CD8-positive, alpha-beta memory T cell (primary cell): ENCODE measurements around the gene RPLP2. TPM values are rescaled to one million over a fixed set of nuclear protein-coding genes. Genes with fewer than 3 reads are reported as not detected.

Source experiments
- CTCF ChIA-PET: fragments of 350-600 bp; sonication (Branson Sonifier 250); formaldehyde crosslinking; loops from one replicate; lab custom pipeline; 2021; ENCODE audit warnings: antibody characterized with exemption; lab: Charles Lee
- POLR2A ChIA-PET: fragments of 350-600 bp; sonication (Branson Sonifier 250); formaldehyde crosslinking; loops from one replicate; lab custom pipeline; 2021; ENCODE audit warnings: antibody characterized with exemption; lab: Charles Lee
- DNase-seq, 5 donors: peaks; one replicate each; pipeline versions ENCODE4 v3.0.0 to v3.0.0-alpha.2; 2020 to 2022; ENCODE audit warnings: mixed read lengths in 1 of 5
- H3K27ac ChIP-seq: one replicate; pipeline ENCODE4 v1.7.0; 2013; ENCODE audit warnings: low read depth, mild to moderate bottlenecking, low read length, moderate library complexity
- H3K27me3 ChIP-seq: 2 replicates; pipeline ENCODE4 v1.7.0; 2013; ENCODE audit warnings: low read length, mild to moderate bottlenecking; ENCODE audit not compliant: insufficient read depth, poor library complexity, severe bottlenecking
- H3K36me3 ChIP-seq: 2 replicates; pipeline ENCODE4 v1.7.0; 2013; ENCODE audit warnings: mild to moderate bottlenecking, low read length, moderate library complexity; ENCODE audit not compliant: insufficient read depth
- H3K4me1 ChIP-seq: 2 replicates; pipeline ENCODE4 v1.7.0; 2013; ENCODE audit warnings: mild to moderate bottlenecking, low read length, moderate library complexity; ENCODE audit not compliant: insufficient read depth
- H3K4me3 ChIP-seq: 2 replicates; pipeline ENCODE4 v1.7.0; 2013; ENCODE audit warnings: mild to moderate bottlenecking, low read length
- H3K9me3 ChIP-seq: 2 replicates; pipeline ENCODE4 v1.7.0; 2013; ENCODE audit warnings: mild to moderate bottlenecking, low read length
- H3K27ac Mint-ChIP-seq, 8 donors: one replicate each; pipeline ENCODE4 v1.8.0; 2020 to 2021; ENCODE audit warnings: mixed read lengths in 8 of 8, mild to moderate bottlenecking in 6 of 8, inconsistent platforms in 3 of 8, moderate library complexity in 3 of 8
- H3K27me3 Mint-ChIP-seq, 2 donors: one replicate each; pipeline ENCODE4 v1.8.0; 2020 to 2021; ENCODE audit warnings: mixed read lengths in 2 of 2, mild to moderate bottlenecking in 1 of 2, moderate library complexity in 1 of 2
- H3K36me3 Mint-ChIP-seq, 3 donors: one replicate each; pipeline ENCODE4 v1.8.0; 2020 to 2021; ENCODE audit warnings: mixed read lengths in 3 of 3, inconsistent platforms in 1 of 3, mild to moderate bottlenecking in 1 of 3
- H3K4me1 Mint-ChIP-seq, 3 donors: one replicate each; pipeline ENCODE4 v1.8.0; 2020 to 2021; ENCODE audit warnings: mixed read lengths in 3 of 3, inconsistent platforms in 1 of 3, mild to moderate bottlenecking in 1 of 3
- H3K4me3 Mint-ChIP-seq, 7 donors: one replicate each; pipeline ENCODE4 v1.8.0; 2020 to 2021; ENCODE audit warnings: mixed read lengths in 7 of 7, mild to moderate bottlenecking in 6 of 7, moderate library complexity in 4 of 7, inconsistent platforms in 2 of 7
- H3K9me3 Mint-ChIP-seq, 5 donors: one replicate each; pipeline ENCODE4 v1.8.0; 2020 to 2022; ENCODE audit warnings: mixed read lengths in 5 of 5, mild to moderate bottlenecking in 3 of 5, moderate library complexity in 2 of 5, inconsistent platforms in 1 of 5
- polyA plus RNA-seq: library from polyadenylated mRNA; unstranded; fragments of 300-500 nt; fragmentation: Illumina TruSeq; gene quantifications from one replicate; pipeline ENCODE4 v1.2.3, GENCODE V29; 2021
- total RNA-seq, 2 experiments: library from RNA; stranded (reverse); gene quantifications; one replicate each; pipeline ENCODE4 v1.2.3, GENCODE V29; 2021

Gene RPLP2
- total and polyA plus RNA-seq, 3 experiments from 2014 or later = 2,769 to 3,158 (median 2,922) TPM

DNA sequence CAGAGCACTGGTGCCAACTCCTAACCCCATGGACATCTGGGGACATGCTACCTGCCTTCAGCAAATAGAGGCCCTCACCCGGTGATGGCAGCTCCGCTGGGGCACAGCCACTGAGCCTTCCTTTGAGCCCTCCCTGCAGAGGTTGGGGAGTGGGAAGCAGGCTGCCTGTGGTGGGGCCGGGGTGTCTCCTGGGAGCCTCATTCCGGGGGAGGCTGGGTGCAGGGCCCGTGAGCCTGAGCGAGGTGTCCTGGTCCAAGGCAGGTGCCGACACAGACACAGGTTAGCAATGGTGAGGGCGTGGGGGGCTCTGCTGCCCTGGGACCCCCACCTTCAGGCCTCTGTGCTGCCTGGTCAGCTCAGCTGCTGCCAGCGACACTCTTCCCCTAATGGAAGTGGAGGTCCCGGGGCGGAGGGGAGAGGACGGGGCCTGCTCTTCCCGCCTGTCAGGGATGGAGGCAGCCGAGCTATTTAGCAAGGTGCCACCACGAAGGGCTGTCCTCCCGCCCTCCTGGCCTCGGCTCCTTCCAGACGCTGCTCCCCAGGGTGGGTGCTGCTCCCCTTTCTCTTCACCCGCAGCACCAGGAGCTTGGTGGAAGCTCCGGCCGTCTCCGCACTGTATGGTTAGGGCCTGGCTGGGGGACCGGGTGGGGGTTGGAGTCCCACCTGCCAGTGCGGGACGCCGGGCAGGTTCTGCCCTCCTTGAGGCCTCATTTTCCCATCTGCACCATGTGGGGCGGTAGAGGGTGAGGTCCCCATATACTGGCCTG lies 44.1 kb downstream of the RPLP2 start:
- Mint-ChIP-seq H3K36me3 (no peaks in the 10 kb centered on the region), H3K4me3 (no peak overlapping the region), H3K4me1 (peaks cover 4 to 14% (median 5%) of the 10 kb centered on the region in 3 donors), H3K27me3 (no peaks in the 10 kb centered on the region), H3K27ac (no peak overlapping the region), H3K9me3 (no peaks in the 10 kb centered on the region)
- no peak overlapping the region for H3K27ac ChIP-seq
- ChIA-PET POLR2A (no interaction called here), CTCF (no interaction called here)
- DNase-seq = no peak
- H3K9me3 ChIP-seq = no peaks in the 10 kb centered on the region
- H3K27me3 ChIP-seq = peaks cover 3% of the 10 kb centered on the region
- no peak overlapping the region for H3K4me3 ChIP-seq
- no peaks in the 10 kb centered on the region for H3K36me3 ChIP-seq
- H3K4me1 ChIP-seq = peaks cover 4% of the 10 kb centered on the region

DNA sequence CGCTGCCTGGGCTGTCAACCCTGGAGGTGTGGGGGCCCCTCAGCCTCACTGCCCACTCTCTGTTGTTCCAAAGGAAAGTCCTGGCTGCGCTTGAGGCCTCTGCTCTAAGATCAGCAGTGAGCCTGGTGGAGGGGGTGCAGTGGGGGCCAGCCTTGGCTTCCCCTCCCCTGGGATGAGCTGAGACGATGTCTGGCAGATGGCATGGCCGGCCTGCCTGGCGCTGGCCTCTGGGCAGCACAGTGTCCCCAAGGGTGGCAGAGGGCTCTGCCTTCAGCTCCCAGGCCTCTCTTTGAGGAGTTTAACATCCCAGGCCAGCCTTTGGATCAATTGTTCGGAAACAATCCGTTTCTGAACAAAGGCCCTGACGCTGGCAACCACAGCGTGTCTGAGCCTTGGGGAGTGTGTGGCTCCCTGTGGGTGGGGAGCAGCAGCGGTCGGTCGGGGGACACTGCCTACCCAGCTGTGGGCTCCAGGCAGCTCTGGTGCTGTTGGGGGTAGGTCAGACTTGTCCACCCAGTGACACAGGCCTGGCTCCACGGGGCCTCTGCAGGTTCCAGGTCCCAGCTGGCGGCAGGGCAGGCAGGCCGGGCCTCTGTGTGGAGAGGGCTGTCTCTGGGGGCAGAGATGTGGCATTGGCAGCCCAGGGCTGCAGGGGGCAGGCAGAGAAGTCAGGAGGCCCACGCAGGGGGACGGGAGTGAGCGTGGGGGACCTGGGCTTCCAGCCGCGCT lies 45.0 kb downstream of the RPLP2 start:
- H3K27me3 ChIP-seq = no peaks in the 10 kb centered on the region
- ChIA-PET POLR2A (no interaction called here), CTCF (no interaction called here)
- H3K27ac ChIP-seq = no peak overlapping the region
- no peak overlapping the region for H3K4me3 ChIP-seq
- Mint-ChIP-seq H3K4me3 (no peak overlapping the region), H3K27me3 (no peaks in the 10 kb centered on the region), H3K4me1 (peaks cover 4 to 8% (median 5%) of the 10 kb centered on the region in 3 donors), H3K9me3 (no peaks in the 10 kb centered on the region), H3K27ac (no peak overlapping the region), H3K36me3 (no peaks in the 10 kb centered on the region)
- no peaks in the 10 kb centered on the region for H3K9me3 ChIP-seq
- DNase-seq = no peak
- no peaks in the 10 kb centered on the region for H3K4me1 ChIP-seq
- no peaks in the 10 kb centered on the region for H3K36me3 ChIP-seq

- Histone ChIP-seq H3K36me3 (no peaks in the 10 kb centered on the region), H3K27me3 (no peaks in the 10 kb centered on the region), H3K4me3 (no peak overlapping the region), H3K27ac (no peak overlapping the region), H3K4me1 (no peaks in the 10 kb centered on the region), H3K9me3 (no peaks in the 10 kb centered on the region)
- H3K36me3 Mint-ChIP-seq = no peaks in the 10 kb centered on the region
- no peaks in the 10 kb centered on the region for H3K9me3 Mint-ChIP-seq
- H3K4me1 Mint-ChIP-seq = peaks cover 4 to 8% (median 5%) of the 10 kb centered on the region in 3 donors
- no peak overlapping the region for H3K4me3 Mint-ChIP-seq
- no peaks in the 10 kb centered on the region for H3K27me3 Mint-ChIP-seq
- ChIA-PET POLR2A (no interaction called here), CTCF (no interaction called here)
- no peak for DNase-seq
- H3K27ac Mint-ChIP-seq = no peak overlapping the region
Observed at GRCh38 chr11:855330-855674, 45.5 kb downstream of the RPLP2 start.

DNA sequence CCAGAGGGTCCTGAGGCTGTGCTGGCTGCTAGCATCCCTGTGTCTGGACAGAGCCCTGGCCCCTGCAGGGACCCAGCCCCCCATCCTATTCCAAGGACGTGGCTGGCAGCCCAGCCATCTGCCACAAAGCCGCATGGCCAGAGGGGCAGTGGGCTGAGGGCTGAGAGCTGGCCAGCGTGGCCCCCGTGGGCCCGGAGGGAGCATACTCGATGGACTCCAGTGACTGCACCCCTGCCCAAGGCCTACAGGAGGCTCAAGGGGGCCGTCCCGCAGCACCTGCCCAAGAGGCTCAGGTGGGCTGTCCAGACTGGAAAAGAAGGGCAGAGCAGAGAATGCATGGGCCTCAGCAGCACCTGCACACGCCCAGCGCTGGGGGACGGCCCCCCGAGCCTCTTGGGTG lies 46.0 kb downstream of the RPLP2 start:
- H3K27me3 Mint-ChIP-seq = no peaks in the 10 kb centered on the region
- no peaks in the 10 kb centered on the region for H3K9me3 ChIP-seq
- H3K27me3 ChIP-seq = no peaks in the 10 kb centered on the region
- peaks cover 4 to 8% (median 5%) of the 10 kb centered on the region in 3 donors for H3K4me1 Mint-ChIP-seq
- POLR2A ChIA-PET = no interaction called here
- no peak overlapping the region for H3K27ac ChIP-seq
- H3K4me1 ChIP-seq = no peaks in the 10 kb centered on the region
- CTCF ChIA-PET = no interaction called here
- H3K4me3 ChIP-seq = no peak overlapping the region
- no peak for DNase-seq
- no peak overlapping the region for H3K27ac Mint-ChIP-seq
- H3K4me3 Mint-ChIP-seq = no peak overlapping the region
- no peaks in the 10 kb centered on the region for H3K9me3 Mint-ChIP-seq
- H3K36me3 Mint-ChIP-seq = no peaks in the 10 kb centered on the region
- H3K36me3 ChIP-seq = no peaks in the 10 kb centered on the region

GRCh38 chr11:856397-856796 lies 46.6 kb downstream of the RPLP2 start:
- H3K4me1 Mint-ChIP-seq = peaks cover 4 to 8% (median 5%) of the 10 kb centered on the region in 3 donors
- H3K4me3 Mint-ChIP-seq = no peak overlapping the region
- no peaks in the 10 kb centered on the region for H3K4me1 ChIP-seq
- peak overlapping the region in 1 of 8 donors; percentile 59 for H3K27ac Mint-ChIP-seq
- H3K27me3 Mint-ChIP-seq = no peaks in the 10 kb centered on the region
- ChIA-PET CTCF (no interaction called here), POLR2A (interaction anchor here (0.6 kb wide), 1 partner anchor 225 kb away, joined by 3 read pairs; no protein-coding TSS in a partner anchor)
- H3K9me3 ChIP-seq = no peaks in the 10 kb centered on the region
- no peaks in the 10 kb centered on the region for H3K9me3 Mint-ChIP-seq
- H3K27me3 ChIP-seq = no peaks in the 10 kb centered on the region
- no peaks in the 10 kb centered on the region for H3K36me3 Mint-ChIP-seq
- no peak overlapping the region for H3K27ac ChIP-seq
- DNase-seq = no peak
- no peaks in the 10 kb centered on the region for H3K36me3 ChIP-seq
- no peak overlapping the region for H3K4me3 ChIP-seq

GRCh38 chr11:858053-858761 lies 48.4 kb downstream of the RPLP2 start:
- Histone ChIP-seq H3K4me1 (no peaks in the 10 kb centered on the region), H3K9me3 (no peaks in the 10 kb centered on the region), H3K27ac (no peak overlapping the region), H3K4me3 (no peak overlapping the region), H3K27me3 (no peaks in the 10 kb centered on the region), H3K36me3 (no peaks in the 10 kb centered on the region)
- Mint-ChIP-seq H3K4me3 (peak overlapping the region in 1 of 7 donors; percentile 51), H3K27me3 (no peaks in the 10 kb centered on the region), H3K36me3 (no peaks in the 10 kb centered on the region), H3K27ac (no peak overlapping the region), H3K4me1 (peaks cover 4 to 8% (median 5%) of the 10 kb centered on the region in 3 donors), H3K9me3 (no peaks in the 10 kb centered on the region)
- POLR2A ChIA-PET = no interaction called here
- no peak for DNase-seq
- CTCF ChIA-PET = no interaction called here

GRCh38 chr11:858762-859339 lies 49.1 kb downstream of the RPLP2 start:
- H3K36me3 Mint-ChIP-seq = no peaks in the 10 kb centered on the region
- peaks cover 4 to 8% (median 5%) of the 10 kb centered on the region in 3 donors for H3K4me1 Mint-ChIP-seq
- no peaks in the 10 kb centered on the region for H3K9me3 ChIP-seq
- no peak for DNase-seq
- H3K4me1 ChIP-seq = no peaks in the 10 kb centered on the region
- no peaks in the 10 kb centered on the region for H3K27me3 Mint-ChIP-seq
- H3K9me3 Mint-ChIP-seq = no peaks in the 10 kb centered on the region
- ChIA-PET CTCF (no interaction called here), POLR2A (no interaction called here)
- no peaks in the 10 kb centered on the region for H3K27me3 ChIP-seq
- no peak overlapping the region for H3K27ac Mint-ChIP-seq
- H3K36me3 ChIP-seq = no peaks in the 10 kb centered on the region
- no peak overlapping the region for H3K4me3 Mint-ChIP-seq
- no peak overlapping the region for H3K4me3 ChIP-seq
- H3K27ac ChIP-seq = no peak overlapping the region
